Measurements from ENCODE around the gene MUCL1.

The MUCL1 gene

GRCh38 chr12:54891717-54892478 lies 37.6 kb downstream of the MUCL1 start:
- TF ChIP-seq CTCF (conservative IDR thresholded peaks at IDR 0.05) = no peak

More at GRCh38 chr12:54891717-54892478, 37.6 kb downstream of the MUCL1 start:
- peak overlapping the region; percentile 95 for H3K27ac ChIP-seq

All from VCaP (cell line).